DMS153 treated with DMSO at 0.1 percent for 48 hours (cell line): ENCODE measurements around the gene SLC48A1.
A peak's percentile ranks its signal among the peaks of the same experiment; 100 is the strongest.

Experiments used
- DNase-seq: peaks from one replicate; lab custom pipeline; 2025; ENCODE audit not compliant: unreplicated experiment; lab: John Stamatoyannopoulos, UW

The SLC48A1 gene

GRCh38 chr12:47777151-47777550 lies 4.1 kb downstream of the SLC48A1 start:
- no peak for DNase-seq

- DNase-seq = no peak
Observed at GRCh38 chr12:47777741-47778558, 4.9 kb downstream of the SLC48A1 start.

- no peak for DNase-seq
Observed at GRCh38 chr12:47778881-47779280, 5.8 kb downstream of the SLC48A1 start.

- DNase-seq = peak; percentile 79
Observed at GRCh38 chr12:47779301-47779942, 6.4 kb downstream of the SLC48A1 start.

GRCh38 chr12:47779943-47780504 lies 7.0 kb downstream of the SLC48A1 start:
- DNase-seq = no peak

- DNase-seq = peak; percentile 75
Observed at GRCh38 chr12:47781479-47782371, 8.7 kb downstream of the SLC48A1 start.

GRCh38 chr12:47782372-47782770 lies 9.3 kb downstream of the SLC48A1 start:
- no peak for DNase-seq

- DNase-seq = no peak
Observed at GRCh38 chr12:47783024-47783755, 10.2 kb downstream of the SLC48A1 start.

GRCh38 chr12:47783821-47784819 lies 11.1 kb downstream of the SLC48A1 start:
- DNase-seq = no peak

GRCh38 chr12:47785036-47785886 lies 12.2 kb downstream of the SLC48A1 start:
- DNase-seq = no peak

GRCh38 chr12:47785887-47786661 lies 13.0 kb downstream of the SLC48A1 start:
- no peak for DNase-seq

GRCh38 chr12:47786662-47787280 lies 13.7 kb downstream of the SLC48A1 start:
- no peak for DNase-seq

GRCh38 chr12:47787596-47788319 lies 14.7 kb downstream of the SLC48A1 start:
- no peak for DNase-seq

- no peak for DNase-seq
Observed at GRCh38 chr12:47789141-47789540, 16.1 kb downstream of the SLC48A1 start.

- no peak for DNase-seq
Observed at GRCh38 chr12:47789712-47790489, 16.9 kb downstream of the SLC48A1 start.
